Gastroesophageal sphincter (tissue), 3 donors: ENCODE data around the gene ZNF664.

Experiments used
- POLR2A ChIP-seq, 2 donors: fragments of 450-650 bp; IDR thresholded peaks; one replicate each; pipeline ENCODE4 v1.6.1; 2017; ENCODE audit warnings: antibody characterized with exemption in 2 of 2, mild to moderate bottlenecking in 2 of 2, moderate library complexity in 1 of 2
- POLR2AphosphoS5 ChIP-seq: sonication (generic); formaldehyde crosslinking; IDR thresholded peaks from one replicate; pipeline ENCODE4 v1.6.1; 2017; ENCODE audit warnings: antibody characterized with exemption
- TF ChIP-seq, protein P1 (sequence below), 4 experiments: fragments of 200-600 bp in 2 of 4; fragments of 450-650 bp in 2 of 4; sonication (generic) in 1 of 4; IDR thresholded peaks; one replicate each; pipeline ENCODE4 v1.5.1; 2017 to 2019; ENCODE audit warnings: antibody characterized with exemption in 4 of 4, mild to moderate bottlenecking in 2 of 4, moderate library complexity in 2 of 4

DNA sequence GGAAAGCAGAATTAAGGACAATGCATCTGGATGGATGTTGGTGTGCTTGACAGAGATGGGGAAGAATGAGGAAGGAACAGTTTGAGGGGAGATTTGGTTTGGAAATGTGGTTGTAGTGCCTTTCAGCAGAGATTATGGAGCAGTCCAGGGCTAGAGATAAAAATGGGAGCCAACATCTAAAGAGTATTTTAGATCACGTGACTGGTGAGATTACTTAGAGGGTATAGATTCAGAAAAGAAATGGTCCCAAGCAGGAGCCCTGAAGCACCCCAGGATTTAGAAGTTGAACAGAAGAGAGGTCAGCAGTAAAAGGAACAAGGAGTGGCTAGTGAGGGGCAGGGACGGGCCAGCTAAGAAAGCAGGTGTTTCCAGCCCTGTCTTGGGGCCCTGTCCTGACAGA, 29.6 kb downstream of the ZNF664 start:
- TF ChIP-seq, protein P1, sequence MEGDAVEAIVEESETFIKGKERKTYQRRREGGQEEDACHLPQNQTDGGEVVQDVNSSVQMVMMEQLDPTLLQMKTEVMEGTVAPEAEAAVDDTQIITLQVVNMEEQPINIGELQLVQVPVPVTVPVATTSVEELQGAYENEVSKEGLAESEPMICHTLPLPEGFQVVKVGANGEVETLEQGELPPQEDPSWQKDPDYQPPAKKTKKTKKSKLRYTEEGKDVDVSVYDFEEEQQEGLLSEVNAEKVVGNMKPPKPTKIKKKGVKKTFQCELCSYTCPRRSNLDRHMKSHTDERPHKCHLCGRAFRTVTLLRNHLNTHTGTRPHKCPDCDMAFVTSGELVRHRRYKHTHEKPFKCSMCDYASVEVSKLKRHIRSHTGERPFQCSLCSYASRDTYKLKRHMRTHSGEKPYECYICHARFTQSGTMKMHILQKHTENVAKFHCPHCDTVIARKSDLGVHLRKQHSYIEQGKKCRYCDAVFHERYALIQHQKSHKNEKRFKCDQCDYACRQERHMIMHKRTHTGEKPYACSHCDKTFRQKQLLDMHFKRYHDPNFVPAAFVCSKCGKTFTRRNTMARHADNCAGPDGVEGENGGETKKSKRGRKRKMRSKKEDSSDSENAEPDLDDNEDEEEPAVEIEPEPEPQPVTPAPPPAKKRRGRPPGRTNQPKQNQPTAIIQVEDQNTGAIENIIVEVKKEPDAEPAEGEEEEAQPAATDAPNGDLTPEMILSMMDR (IDR thresholded peaks at IDR 0.05) = no peak
- TF ChIP-seq POLR2AphosphoS5 (no peak), POLR2A (IDR thresholded peaks at IDR 0.05) (no peak)
